A673 (cell line): ENCODE measurements around the gene SLC9A4.

Source experiments
- CTCF ChIP-seq: fragments of 300-800, 200-600 bp; sonication (generic); conservative IDR thresholded peaks from 2 replicates; pipeline ENCODE4 v1.5.1; 2017; ENCODE audit warnings: low read depth, mild to moderate bottlenecking, antibody characterized with exemption, low read length, moderate library complexity, mixed read lengths
- EZH2 ChIP-seq: fragments of 200-600 bp; sonication (generic); IDR thresholded peaks from 2 replicates; pipeline ENCODE4 v1.6.1; 2017; ENCODE audit warnings: borderline replicate concordance, low read depth, mild to moderate bottlenecking, mixed read lengths, antibody characterized with exemption, low read length; ENCODE audit not compliant: poor library complexity, severe bottlenecking

GRCh38 chr2:102428573-102428972 lies 44.5 kb upstream of the SLC9A4 start:
- TF ChIP-seq CTCF (no peak), EZH2 (no peak)
